Stimulated activated CD4-positive, alpha-beta T cell treated with anti-CD3 and anti-CD28 coated beads, TNF-alpha, amount 100 ng/mL, for 24 hours (primary cell): ENCODE measurements around the gene FSHR.

Source experiments
- DNase-seq, 3 experiments: peaks; one replicate each; pipeline ENCODE4 v3.0.0-alpha.2; 2020; ENCODE audit warnings: low read depth in 3 of 3

Gene FSHR

GRCh38 chr2:49111006-49111405 lies 43.3 kb downstream of the FSHR start:
- no peak for DNase-seq

- no peak for DNase-seq
These were observed 43.7 kb downstream of the FSHR start for GRCh38 chr2:49110571-49110970.

GRCh38 chr2:49108851-49109250 lies 45.5 kb downstream of the FSHR start:
- no peak for DNase-seq

GRCh38 chr2:49108436-49108835 lies 45.9 kb downstream of the FSHR start:
- DNase-seq, result no peak

- DNase-seq, result no peak
These were observed 48.8 kb downstream of the FSHR start for GRCh38 chr2:49105506-49105905.

- DNase-seq, result no peak
These were observed 52.2 kb downstream of the FSHR start for GRCh38 chr2:49102146-49102545.

DNA sequence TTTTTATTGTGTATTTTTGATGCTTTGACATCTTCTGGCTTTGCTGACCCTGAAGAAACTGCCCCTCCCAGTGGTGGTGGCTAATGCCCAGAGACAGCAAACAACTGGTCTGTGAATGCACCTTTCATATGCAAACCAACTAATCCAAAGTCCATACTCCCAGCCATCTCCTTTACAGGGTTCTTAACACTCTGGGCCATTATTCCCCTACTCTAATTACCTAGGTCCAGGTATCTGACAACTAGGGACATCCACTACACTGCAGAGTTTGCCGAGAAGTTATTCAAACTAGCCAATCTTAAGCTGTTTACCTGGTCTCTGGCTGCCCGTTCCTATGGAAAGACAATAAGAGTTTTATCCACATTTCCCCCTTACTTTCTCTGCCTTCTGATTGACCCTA lies 73.6 kb downstream of the FSHR start:
- DNase-seq, result no peak

GRCh38 chr2:49070716-49071115 lies 83.6 kb downstream of the FSHR start:
- no peak for DNase-seq

DNA sequence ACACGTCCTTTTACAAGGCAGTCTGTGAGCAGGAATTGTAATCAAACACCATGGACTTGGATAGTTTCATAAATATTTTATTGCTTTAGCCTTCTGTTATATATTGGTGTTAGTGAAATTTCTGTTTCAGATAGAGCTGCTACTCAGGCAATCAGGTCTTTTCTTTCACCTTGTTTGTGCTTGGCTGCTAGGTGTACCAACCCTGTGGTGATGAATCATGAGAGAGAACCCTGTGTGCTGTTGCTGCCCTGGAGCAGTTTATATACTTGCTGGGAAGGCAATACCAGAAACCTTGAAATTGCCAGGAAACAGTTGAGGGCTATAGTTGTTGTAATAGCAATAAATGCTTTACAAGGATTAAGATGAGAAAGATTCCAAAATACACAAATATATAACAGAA lies 84.5 kb downstream of the FSHR start:
- DNase-seq, result no peak

- no peak for DNase-seq
These were observed 85.7 kb downstream of the FSHR start for GRCh38 chr2:49068613-49069012.

GRCh38 chr2:49067971-49068370 lies 86.3 kb downstream of the FSHR start:
- no peak for DNase-seq

- no peak for DNase-seq
These were observed 101.2 kb downstream of the FSHR start for GRCh38 chr2:49053156-49053555.

DNA sequence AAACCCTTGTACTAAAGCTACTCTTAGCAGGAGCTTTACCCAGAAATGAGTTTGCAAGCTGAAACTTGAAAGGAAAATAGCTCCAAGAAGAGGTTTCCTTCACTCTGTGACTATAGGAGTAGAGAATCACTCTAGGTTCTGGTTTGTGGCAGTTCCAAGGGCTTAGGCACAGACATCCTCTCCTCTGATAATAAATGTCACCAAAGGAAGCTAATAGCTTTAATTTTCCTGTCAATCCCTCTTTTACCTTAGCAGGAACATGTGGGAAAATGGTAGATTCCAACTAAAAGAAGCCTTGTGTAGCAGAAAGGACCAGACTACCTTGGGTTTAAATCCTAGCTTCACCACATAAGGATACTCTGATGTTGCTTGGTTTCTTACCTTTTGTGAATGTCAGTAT lies 104.0 kb downstream of the FSHR start:
- no peak for DNase-seq

DNA sequence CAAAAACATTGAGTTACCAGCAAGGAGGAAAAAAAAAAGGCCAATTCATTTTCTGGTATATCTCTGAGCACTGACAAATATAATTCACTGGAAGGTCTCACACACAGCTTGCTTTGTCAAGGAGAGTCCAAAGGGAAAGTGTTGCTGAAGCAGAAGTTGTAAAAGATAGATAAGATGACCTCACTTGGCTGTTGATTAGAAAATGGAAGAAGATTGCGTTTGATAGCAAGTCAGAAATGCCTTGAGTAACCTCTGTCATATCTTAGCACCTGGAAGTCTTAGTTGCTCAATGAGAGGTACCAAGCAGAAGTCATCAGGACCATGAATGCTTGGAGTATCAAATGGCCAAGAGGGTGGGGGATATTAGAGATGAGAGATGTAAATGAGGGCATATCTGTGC lies 105.2 kb downstream of the FSHR start:
- no peak for DNase-seq

DNA sequence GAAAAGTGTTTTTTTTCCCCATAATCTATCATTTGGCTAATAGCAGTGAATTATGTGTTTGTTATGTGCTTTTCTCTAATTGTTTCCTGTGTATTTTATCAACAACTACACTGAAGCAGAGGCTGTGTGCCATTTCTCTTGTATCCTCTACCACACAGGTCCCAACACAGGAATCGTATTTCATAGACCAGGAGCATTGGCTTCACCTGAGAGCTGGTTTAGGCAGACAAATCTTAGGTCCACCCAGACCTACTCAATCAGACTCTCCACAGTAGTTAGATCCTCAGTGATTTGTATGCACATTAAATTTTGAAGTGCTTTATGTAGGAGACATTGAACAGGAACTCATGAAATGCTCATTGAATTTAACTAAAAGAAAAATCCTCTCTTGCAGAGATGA lies 109.2 kb downstream of the FSHR start:
- DNase-seq, result no peak

GRCh38 chr2:49044350-49045079 lies 109.8 kb downstream of the FSHR start:
- DNase-seq, result no peak

DNA sequence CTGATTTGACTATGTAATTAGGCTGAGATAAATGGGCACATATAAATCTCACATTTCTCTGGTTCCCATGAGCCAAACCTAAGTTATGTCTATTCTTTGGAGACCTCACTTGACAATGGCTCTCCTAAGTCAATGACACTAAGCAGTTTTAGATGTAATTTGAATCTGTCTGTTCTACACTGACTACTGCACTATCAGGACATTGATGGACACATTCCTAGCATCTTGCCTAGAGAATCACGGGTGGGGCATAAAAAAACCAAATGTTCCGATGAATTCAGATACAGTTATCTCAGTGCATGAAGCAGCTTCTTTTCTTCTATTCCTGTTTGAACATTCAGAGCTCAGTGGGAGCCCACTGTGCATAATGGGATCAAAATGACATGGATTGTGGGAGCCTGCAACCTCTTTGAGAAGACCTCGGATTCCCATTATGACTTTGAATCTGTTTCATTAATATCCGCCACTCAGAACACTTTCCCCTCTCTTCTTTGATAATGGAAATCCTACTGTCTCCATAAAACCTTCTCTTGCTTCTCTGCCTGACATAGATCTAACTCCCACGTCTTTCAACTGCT lies 110.8 kb downstream of the FSHR start:
- DNase-seq, result no peak

GRCh38 chr2:49042488-49042887 lies 111.8 kb downstream of the FSHR start:
- DNase-seq, result no peak

- DNase-seq, result no peak
These were observed 113.3 kb downstream of the FSHR start for GRCh38 chr2:49041061-49041460.

DNA sequence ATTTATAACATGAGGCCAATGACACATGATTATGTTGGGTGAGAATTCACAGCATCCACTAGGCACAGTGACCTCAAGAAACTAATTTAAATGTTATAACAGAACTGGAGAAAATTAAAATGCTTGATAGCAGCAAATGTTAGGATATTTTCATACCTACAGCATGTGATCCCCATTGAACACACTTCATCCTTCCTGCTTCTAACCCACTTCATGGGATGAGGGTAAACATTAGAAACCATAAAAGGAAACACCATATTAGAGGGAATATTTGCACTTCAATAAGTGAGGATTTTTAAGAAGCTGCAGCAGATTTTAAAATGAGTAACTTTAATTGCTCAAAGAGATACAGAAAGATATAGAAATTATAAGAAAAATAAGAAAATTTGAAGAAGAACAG lies 117.1 kb downstream of the FSHR start:
- no peak for DNase-seq

DNA sequence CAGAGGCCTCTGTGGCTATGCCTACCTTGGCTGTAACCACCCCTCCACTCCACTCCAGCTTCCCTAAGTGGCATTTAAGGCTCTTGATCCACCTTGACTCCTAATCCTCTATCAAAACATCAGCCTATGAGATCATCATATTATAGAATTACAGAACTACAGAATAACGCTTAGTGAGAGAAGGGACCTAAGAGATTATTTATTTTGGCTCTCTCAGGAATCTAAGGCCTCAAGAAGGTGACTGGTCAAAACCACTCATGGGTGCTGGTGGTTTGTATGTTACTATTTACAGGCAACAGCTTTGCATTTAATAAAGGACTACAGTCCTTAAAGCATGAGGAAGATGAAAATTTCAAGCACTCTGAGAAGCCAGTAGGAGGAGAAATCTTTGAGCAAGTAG lies 118.8 kb downstream of the FSHR start:
- no peak for DNase-seq

GRCh38 chr2:49033394-49034185 lies 120.7 kb downstream of the FSHR start:
- no peak for DNase-seq

DNA sequence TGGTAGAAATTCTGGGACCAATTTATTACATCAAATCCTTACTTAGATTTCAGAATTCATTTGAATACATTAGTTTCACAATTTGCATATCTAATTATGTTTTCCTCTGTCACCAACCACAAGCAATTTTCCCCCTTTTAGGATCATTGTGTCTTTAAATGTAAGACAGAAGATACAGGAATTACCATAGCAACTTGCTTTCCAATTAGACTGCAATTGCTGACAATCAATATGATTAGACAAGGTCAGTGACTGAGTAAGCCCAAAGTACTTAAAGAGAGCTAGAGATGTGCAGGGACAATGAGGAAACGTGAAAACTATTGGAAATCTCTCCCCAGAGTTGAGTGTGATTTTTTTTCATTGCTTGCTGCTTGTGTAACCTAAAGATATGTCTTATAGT lies 121.4 kb downstream of the FSHR start:
- DNase-seq, result no peak
